H1 (cell line): ENCODE data around the gene TBC1D24. TPM values are rescaled to one million over a fixed set of nuclear protein-coding genes. Genes with fewer than 3 reads are reported as not detected.

ENCODE experiments used
- CTCF ChIA-PET: fragments of 300-600 bp; sonication (Branson Sonifier 250); formaldehyde crosslinking; loops from one replicate; lab custom pipeline; 2021; ENCODE audit not compliant: partially characterized antibody; lab: Charles Lee
- POLR2A ChIA-PET: fragments of 300-600 bp; sonication (Branson Sonifier 250); formaldehyde crosslinking; loops from one replicate; lab custom pipeline; 2021; ENCODE audit warnings: inconsistent platforms; ENCODE audit not compliant: partially characterized antibody; lab: Charles Lee
- DNase-seq, 2 experiments: peaks; one replicate each; pipeline versions ENCODE4 v3.0.0 to v3.0.0-alpha.2; 2010 to 2022; ENCODE audit warnings: low spot score in 2 of 2, low read depth in 1 of 2, mixed read lengths in 1 of 2
- FAIRE-seq: peaks from 2 replicates; lab custom pipeline; 2011; peaks lifted over from hg19 to GRCh38; lab: Jason Lieb, UNC
- H2AFZ ChIP-seq: 2 replicates; pipeline ENCODE4 v1.8.1; 2012; ENCODE audit warnings: low read length, inconsistent platforms
- H2AK5ac ChIP-seq: 2 replicates; pipeline ENCODE4 v1.6.1; 2013; ENCODE audit warnings: low read depth, low read length
- H2BK120ac ChIP-seq: replicated peaks from 2 replicates; pipeline ENCODE3; 2013; ENCODE audit warnings: low read depth, low read length, inconsistent platforms
- H2BK12ac ChIP-seq: 2 replicates; pipeline ENCODE4 v1.6.1; 2013; ENCODE audit warnings: low read depth, low read length
- H2BK15ac ChIP-seq: 2 replicates; pipeline ENCODE4 v1.6.1; 2013; ENCODE audit warnings: low read length
- H2BK20ac ChIP-seq: 2 replicates; pipeline ENCODE4 v1.6.1; 2013; ENCODE audit warnings: low read length
- H2BK5ac ChIP-seq: 2 replicates; pipeline ENCODE4 v1.6.1; 2013; ENCODE audit warnings: low read depth, low read length
- H3K14ac ChIP-seq: 2 replicates; pipeline ENCODE4 v1.6.1; 2013; ENCODE audit warnings: inconsistent platforms; ENCODE audit not compliant: insufficient read length
- H3K18ac ChIP-seq: 2 replicates; pipeline ENCODE4 v1.6.1; 2013; ENCODE audit warnings: low read length; ENCODE audit errors: extremely low read depth
- H3K23ac ChIP-seq: 2 replicates; pipeline ENCODE4 v1.6.1; 2013; ENCODE audit warnings: inconsistent platforms; ENCODE audit not compliant: insufficient read length
- H3K23me2 ChIP-seq: 2 replicates; pipeline ENCODE4 v1.6.1; 2013; ENCODE audit warnings: low read depth, low read length
- H3K27ac ChIP-seq: 2 replicates; pipeline ENCODE4 v1.6.1; 2011; ENCODE audit warnings: low read depth, low read length, inconsistent platforms
- H3K27me3 ChIP-seq, 4 experiments: replicated peaks in 1 of 4; 1 replicate in 1 of 4; 2 replicates in 3 of 4; pipeline versions ENCODE4 v1.6.1 to v1.8.1; 2011 to 2013; ENCODE audit warnings: low read length in 3 of 4, mild to moderate bottlenecking in 3 of 4, inconsistent platforms in 2 of 4, mixed read lengths in 2 of 4, moderate library complexity in 1 of 4; ENCODE audit not compliant: control insufficient read depth in 3 of 4, insufficient read depth in 3 of 4; ENCODE audit errors: extremely low read depth in 1 of 4
- H3K36me3 ChIP-seq, 4 experiments: 2 replicates each; pipeline versions ENCODE4 v1.6.1 to v1.8.1; 2011 to 2013; ENCODE audit warnings: mild to moderate bottlenecking in 4 of 4, low read length in 3 of 4, moderate library complexity in 2 of 4, control low read depth in 1 of 4, inconsistent platforms in 1 of 4; ENCODE audit not compliant: insufficient read depth in 4 of 4, control insufficient read depth in 2 of 4
- H3K4ac ChIP-seq: replicated peaks from 2 replicates; pipeline ENCODE3; 2013; ENCODE audit warnings: low read length, low read depth, mixed read lengths, inconsistent platforms; ENCODE audit not compliant: insufficient read length
- H3K4me1 ChIP-seq, 4 experiments: replicated peaks in 1 of 4; 1 replicate in 1 of 4; 2 replicates in 3 of 4; pipeline versions ENCODE4 v1.6.1 to v1.8.1; 2011 to 2013; ENCODE audit warnings: low read length in 3 of 4, inconsistent platforms in 2 of 4, mixed read lengths in 1 of 4; ENCODE audit not compliant: insufficient read depth in 4 of 4, control insufficient read depth in 3 of 4
- H3K4me2 ChIP-seq, 2 experiments: 2 replicates each; pipeline versions ENCODE4 v1.6.1 to v1.8.1; 2011 to 2013; ENCODE audit warnings: low read depth in 2 of 2, low read length in 2 of 2, control low read depth in 1 of 2, inconsistent platforms in 1 of 2, mild to moderate bottlenecking in 1 of 2; ENCODE audit not compliant: insufficient read depth in 1 of 2
- H3K4me3 ChIP-seq, 4 experiments: fragments of 200-600, 300-600 bp in 1 of 4; sonication (generic), shearing (Covaris generic), sonication (Bioruptor Twin) in 1 of 4; 2 replicates each; pipeline versions ENCODE4 v1.5.1 to v1.8.1; 2011 to 2016; ENCODE audit warnings: low read length in 4 of 4, low read depth in 3 of 4, control low read depth in 2 of 4, inconsistent platforms in 2 of 4, mild to moderate bottlenecking in 2 of 4, mixed read lengths in 1 of 4, moderate library complexity in 1 of 4; ENCODE audit not compliant: insufficient read depth in 2 of 4; ENCODE audit errors: extremely low read depth in 1 of 4
- H3K56ac ChIP-seq: replicated peaks from 2 replicates; pipeline ENCODE3; 2013; ENCODE audit warnings: low read depth, mild to moderate bottlenecking, mixed read lengths, low read length, inconsistent platforms; ENCODE audit not compliant: insufficient read length
- H3K79me1 ChIP-seq: 2 replicates; pipeline ENCODE4 v1.6.1; 2013; ENCODE audit warnings: low read depth, low read length, control low read depth
- H3K79me2 ChIP-seq, 2 experiments: 2 replicates each; pipeline versions ENCODE4 v1.6.1 to v1.8.1; 2012 to 2013; ENCODE audit warnings: low read length in 2 of 2, mild to moderate bottlenecking in 2 of 2, inconsistent platforms in 1 of 2; ENCODE audit not compliant: insufficient read depth in 2 of 2, control insufficient read depth in 1 of 2
- H3K9ac ChIP-seq, 4 experiments: replicated peaks in 1 of 4; 1 replicate in 1 of 4; 2 replicates in 3 of 4; pipeline versions ENCODE4 v1.6.1 to v1.8.1; 2011 to 2013; ENCODE audit warnings: low read depth in 3 of 4, low read length in 3 of 4, control low read depth in 2 of 4, mild to moderate bottlenecking in 2 of 4, moderate library complexity in 2 of 4, inconsistent platforms in 1 of 4; ENCODE audit errors: extremely low read depth in 1 of 4
- H3K9me3 ChIP-seq, 2 experiments: 2 replicates each; pipeline versions ENCODE4 v1.6.1 to v1.8.1; 2012 to 2013; ENCODE audit warnings: mild to moderate bottlenecking in 2 of 2, moderate library complexity in 2 of 2, control low read depth in 1 of 2, inconsistent platforms in 1 of 2, low read depth in 1 of 2, low read length in 1 of 2, mixed read lengths in 1 of 2; ENCODE audit not compliant: insufficient read depth in 2 of 2
- H4K20me1 ChIP-seq, 2 experiments: replicated peaks in 1 of 2; 2 replicates each; pipeline versions ENCODE3 to v1.8.1; 2011 to 2013; ENCODE audit warnings: inconsistent platforms in 2 of 2, low read length in 2 of 2, mild to moderate bottlenecking in 1 of 2; ENCODE audit not compliant: insufficient read depth in 2 of 2, control insufficient read depth in 1 of 2
- H4K5ac ChIP-seq: 2 replicates; pipeline ENCODE4 v1.6.1; 2013; ENCODE audit warnings: low read length, low read depth, mixed read lengths, inconsistent platforms; ENCODE audit not compliant: insufficient read length
- H4K8ac ChIP-seq: 2 replicates; pipeline ENCODE4 v1.8.0; 2013; ENCODE audit warnings: mild to moderate bottlenecking, moderate library complexity, low read length, inconsistent platforms; ENCODE audit not compliant: insufficient read depth; ENCODE audit errors: extremely low read depth
- H4K91ac ChIP-seq: replicated peaks from 2 replicates; pipeline ENCODE3; 2013; ENCODE audit warnings: low read length, mixed read lengths, inconsistent platforms; ENCODE audit not compliant: insufficient read length
- ASH2L ChIP-seq: fragments of 200-600, 300-600 bp; sonication (generic); IDR thresholded peaks from one replicate; pipeline ENCODE4 v1.7.1; 2017; ENCODE audit warnings: low read length
- BACH1 ChIP-seq: IDR thresholded peaks from 2 replicates; pipeline ENCODE4 v1.6.1; 2012; ENCODE audit warnings: low read length, improper control_type of control experiment
- BRCA1 ChIP-seq: IDR thresholded peaks from 2 replicates; pipeline ENCODE4 v1.6.1; 2012; ENCODE audit warnings: low read depth, low read length, improper control_type of control experiment
- CEBPB ChIP-seq: IDR thresholded peaks from 2 replicates; pipeline ENCODE4 v1.6.1; 2012; ENCODE audit warnings: low read depth, low read length
- EZH2 ChIP-seq: fragments of 200-600 bp; sonication (generic); IDR thresholded peaks from 2 replicates; pipeline ENCODE4 v1.7.1; 2012; ENCODE audit warnings: low read depth, mild to moderate bottlenecking, moderate library complexity, low read length, inconsistent platforms; ENCODE audit not compliant: severe bottlenecking
- GABPA ChIP-seq: IDR thresholded peaks from 2 replicates; pipeline ENCODE4 v1.6.1; 2011; ENCODE audit warnings: mild to moderate bottlenecking, low read length, moderate library complexity, borderline replicate concordance; ENCODE audit not compliant: insufficient read depth
- KDM1A ChIP-seq: fragments of 200-600, 300-600 bp; sonication (generic); IDR thresholded peaks from 2 replicates; pipeline ENCODE4 v1.7.1; 2016; ENCODE audit warnings: mild to moderate bottlenecking, low read length, borderline replicate concordance
- KDM4A ChIP-seq: IDR thresholded peaks from one replicate; pipeline ENCODE4 v1.7.1; 2012; ENCODE audit warnings: low read depth, mild to moderate bottlenecking, moderate library complexity, low read length, inconsistent platforms; ENCODE audit not compliant: severe bottlenecking
- NRF1 ChIP-seq: IDR thresholded peaks from 2 replicates; pipeline ENCODE4 v1.6.1; 2011; ENCODE audit warnings: mild to moderate bottlenecking, low read depth, low read length, improper control_type of control experiment
- POU5F1 ChIP-seq: IDR thresholded peaks from 2 replicates; pipeline ENCODE4 v1.6.1; 2011; ENCODE audit warnings: low read depth, mild to moderate bottlenecking, low read length, moderate library complexity
- RFX5 ChIP-seq: IDR thresholded peaks from 2 replicates; pipeline ENCODE4 v1.6.1; 2011; ENCODE audit warnings: low read depth, low read length, improper control_type of control experiment, borderline replicate concordance
- SIRT6 ChIP-seq: IDR thresholded peaks from one replicate; pipeline ENCODE4 v1.7.1; 2012; ENCODE audit warnings: low read length, inconsistent platforms
- TCF12 ChIP-seq: IDR thresholded peaks from 2 replicates; pipeline ENCODE4 v1.6.1; 2011; ENCODE audit warnings: low read depth, mild to moderate bottlenecking, low read length
- USF2 ChIP-seq: IDR thresholded peaks from 2 replicates; pipeline ENCODE4 v1.6.1; 2011; ENCODE audit warnings: low read length, improper control_type of control experiment
- WGBS, 2 experiments: shearing (Covaris generic) in 1 of 2; methylation state at CpG; one replicate each; pipeline versions ENCODE4 v1.1.6 to v1.1.7; 2013 to 2015; ENCODE audit warnings: low lambda C conversion rate in 2 of 2, mixed read lengths in 2 of 2, inconsistent platforms in 1 of 2, low coverage in 1 of 2, missing lambda C conversion rate in 1 of 2; ENCODE audit not compliant: insufficient replicate concordance in 2 of 2, insufficient coverage in 1 of 2, insufficient read length in 1 of 2; ENCODE audit errors: extremely low coverage in 1 of 2, missing lambda C conversion rate in 1 of 2; 5-methylcytosine and 5-hydroxymethylcytosine counted together
- polyA plus RNA-seq, 7 experiments: library from polyadenylated mRNA; depleted of rRNA in 3 of 7; stranded (reverse) in 5 of 7; unstranded in 2 of 7; fragments of >200 nt in 5 of 7; fragments of 200-250 nt in 2 of 7; gene quantifications; 1 replicate in 5 of 7; 2 replicates in 1 of 7; 4 replicates in 1 of 7; pipeline versions ENCODE4 v1.2.1 to v1.2.3, GENCODE V29; 2011 to 2013; ENCODE audit warnings: missing spikeins in 2 of 7, mixed read lengths in 2 of 7
- total RNA-seq: library from RNA; stranded (reverse); fragmentation: NEBNext Ultra II Directional; extraction: Animal tissue kit (Norgen Biotek cat#: 25700); gene quantifications from 2 replicates; pipeline ENCODE4 v1.2.1, GENCODE V29; 2021

Gene TBC1D24
- total and polyA plus RNA-seq, 2 of the 8 experiments (the other 6 are each of a cell fraction or from before 2014, with no cell fraction given), result 8.7 to 21.5 TPM

- Histone ChIP-seq H3K79me2 (0 out of 4 replicates have a peak, but pooled peaks cover 0 to 2% of the 10 kb centered on the region in 2 experiments), H4K20me1 (peaks cover 0 to 17% of the 10 kb centered on the region in 2 experiments), H4K8ac (no peak overlapping the region), H2BK15ac (no peak overlapping the region), H2BK120ac (no peak overlapping the region), H2BK5ac (no peak overlapping the region; the same call in 1 of the 2 replicates), H3K18ac (no peak overlapping the region), H3K4me1 (peaks cover 0 to 3% (median 0%) of the 10 kb centered on the region in 4 experiments; a peak in 1 of 7 replicates), H3K9me3 (no peaks in the 10 kb centered on the region), H3K27ac (no peak overlapping the region), H3K23ac (no peak overlapping the region), H3K4me3 (no peak overlapping the region), H3K79me1 (peaks cover 3% of the 10 kb centered on the region; the same call in 1 of the 2 replicates), H2BK20ac (no peak overlapping the region), H3K9ac (no peak overlapping the region), H2AK5ac (no peak overlapping the region), H3K4me2 (no peak overlapping the region), H2BK12ac (no peak overlapping the region), H3K14ac (no peak overlapping the region), H3K23me2 (no peaks in the 10 kb centered on the region), H2AFZ (no peak overlapping the region), H4K91ac (no peak overlapping the region), H3K27me3 (no peaks in the 10 kb centered on the region), H4K5ac (no peak overlapping the region), H3K36me3 (no peaks in the 10 kb centered on the region), H3K56ac (no peak overlapping the region), H3K4ac (no peak overlapping the region)
- 89% methylated on average over 16 of the region's 16 CpGs; no CpG with 5 or more reads in 1 of the 2 experiments for WGBS, 2 experiments
- FAIRE-seq, result no peak
- ChIA-PET CTCF (interaction anchor here (1.0 to 1.5 kb wide), 4 partner anchors 9 to 26 kb away, joined by 3 to 9 read pairs (median 4); no protein-coding TSS in a partner anchor), POLR2A (interaction anchor here (1.0 to 1.6 kb wide), 5 partner anchors 12 to 114 kb away, joined by 3 read pairs; partner anchors contain the start of gene TEDC2)
- DNase-seq, result no peak
- TF ChIP-seq NRF1 (no peak), GABPA (no peak), EZH2 (no peak), ASH2L (no peak), BACH1 (no peak), KDM4A (no peak), SIRT6 (no peak), CEBPB (no peak), RFX5 (no peak), KDM1A (no peak), BRCA1 (no peak), USF2 (no peak), TCF12 (no peak), POU5F1 (no peak)
- TF ChIP-seq, all 59 proteins: peak for 0
These were observed 14.7 kb downstream of the TBC1D24 start for GRCh38 chr16:2489581-2489980.
